Esophagus squamous epithelium (tissue), 4 donors: ENCODE measurements around the gene TCF4.

Experiments
- CTCF ChIP-seq, 6 experiments: fragments of 450-650 bp in 4 of 6; fragments of 200-600 bp in 2 of 6; sonication (generic) in 2 of 6; IDR thresholded peaks; one replicate each; pipeline ENCODE4 v1.5.1; 2016 to 2019; ENCODE audit warnings: antibody characterized with exemption in 6 of 6, mild to moderate bottlenecking in 4 of 6, moderate library complexity in 4 of 6
- POLR2A ChIP-seq, 4 donors: fragments of 450-650 bp; IDR thresholded peaks; one replicate each; pipeline ENCODE4 v1.6.1; 2017; ENCODE audit warnings: antibody characterized with exemption in 4 of 4, mild to moderate bottlenecking in 4 of 4, moderate library complexity in 3 of 4

- TF ChIP-seq CTCF (IDR thresholded peaks at IDR 0.05) (no peak), POLR2A (IDR thresholded peaks at IDR 0.05) (no peak)
Observed at GRCh38 chr18:55272510-55273243, 315.3 kb downstream of the TCF4 start.
